H9 (cell line): ENCODE data around the gene MTA1. TPM values are rescaled to one million over a fixed set of nuclear protein-coding genes. Genes with fewer than 3 reads are reported as not detected.

Experiments used
- DNase-seq: peaks from one replicate; pipeline ENCODE4 v3.0.0-alpha.2; 2017
- H2AFZ ChIP-seq: one replicate; pipeline ENCODE4 v1.6.1; 2013; ENCODE audit warnings: mild to moderate bottlenecking, low read length, control low read depth, moderate library complexity
- H2AK5ac ChIP-seq: 2 replicates; pipeline ENCODE4 v1.6.1; 2013; ENCODE audit warnings: low read length, control low read depth, mixed read lengths; ENCODE audit not compliant: insufficient read length
- H2BK120ac ChIP-seq: one replicate; pipeline ENCODE4 v1.6.1; 2013; ENCODE audit warnings: low read depth, mild to moderate bottlenecking, low read length, control low read depth, inconsistent platforms; ENCODE audit not compliant: poor library complexity, severe bottlenecking
- H2BK12ac ChIP-seq: 2 replicates; pipeline ENCODE4 v1.6.1; 2013; ENCODE audit warnings: low read length, control low read depth, mixed read lengths, low read depth; ENCODE audit not compliant: insufficient read length
- H2BK15ac ChIP-seq: 2 replicates; pipeline ENCODE4 v1.6.1; 2013; ENCODE audit warnings: low read depth, low read length, control low read depth
- H2BK20ac ChIP-seq: one replicate; pipeline ENCODE4 v1.6.1; 2013; ENCODE audit warnings: low read depth, mild to moderate bottlenecking, low read length, control low read depth, inconsistent platforms; ENCODE audit not compliant: poor library complexity, severe bottlenecking
- H2BK5ac ChIP-seq: 2 replicates; pipeline ENCODE4 v1.6.1; 2013; ENCODE audit warnings: low read length, control low read depth, mixed read lengths; ENCODE audit not compliant: insufficient read length
- H3K14ac ChIP-seq: 2 replicates; pipeline ENCODE4 v1.6.1; 2013; ENCODE audit warnings: low read length, control low read depth; ENCODE audit not compliant: insufficient read depth
- H3K18ac ChIP-seq: 2 replicates; pipeline ENCODE4 v1.6.1; 2013; ENCODE audit warnings: low read depth, mild to moderate bottlenecking, mixed read lengths, low read length, control low read depth; ENCODE audit not compliant: insufficient read length
- H3K23ac ChIP-seq: 2 replicates; pipeline ENCODE4 v1.6.1; 2013; ENCODE audit warnings: low read length, control low read depth, mixed read lengths, low read depth; ENCODE audit not compliant: insufficient read length
- H3K23me2 ChIP-seq: 2 replicates; pipeline ENCODE4 v1.6.1; 2013; ENCODE audit warnings: low read depth, mild to moderate bottlenecking, mixed read lengths, low read length, control low read depth; ENCODE audit not compliant: insufficient read length, poor library complexity, severe bottlenecking
- H3K27ac ChIP-seq: 2 replicates; pipeline ENCODE4 v1.5.1; 2013; ENCODE audit warnings: low read length, control low read depth, mixed read lengths, low read depth; ENCODE audit not compliant: insufficient read length
- H3K27me3 ChIP-seq: 2 replicates; pipeline ENCODE4 v1.6.1; 2013; ENCODE audit warnings: low read length, control low read depth, inconsistent platforms; ENCODE audit not compliant: insufficient read depth
- H3K4ac ChIP-seq: 2 replicates; pipeline ENCODE4 v1.6.1; 2013; ENCODE audit warnings: low read depth, mild to moderate bottlenecking, control low read depth, inconsistent platforms, low read length, moderate library complexity
- H3K4me1 ChIP-seq: 2 replicates; pipeline ENCODE4 v1.6.1; 2013; ENCODE audit warnings: low read length, control low read depth, inconsistent platforms; ENCODE audit not compliant: insufficient read depth
- H3K4me2 ChIP-seq: 2 replicates; pipeline ENCODE4 v1.6.1; 2013; ENCODE audit warnings: low read length, control low read depth, mixed read lengths; ENCODE audit not compliant: insufficient read length, insufficient read depth
- H3K56ac ChIP-seq: 2 replicates; pipeline ENCODE4 v1.6.1; 2013; ENCODE audit warnings: low read depth, mild to moderate bottlenecking, mixed read lengths, low read length, control low read depth; ENCODE audit not compliant: insufficient read length
- H3K79me1 ChIP-seq: 2 replicates; pipeline ENCODE4 v1.6.1; 2013; ENCODE audit warnings: low read depth, mild to moderate bottlenecking, moderate library complexity, low read length, control low read depth, inconsistent platforms; ENCODE audit not compliant: insufficient read depth, poor library complexity, severe bottlenecking
- H3K79me2 ChIP-seq: 2 replicates; pipeline ENCODE4 v1.6.1; 2013; ENCODE audit warnings: low read length, control low read depth, inconsistent platforms; ENCODE audit not compliant: insufficient read depth
- H3K9ac ChIP-seq: 2 replicates; pipeline ENCODE4 v1.6.1; 2013; ENCODE audit warnings: low read length, control low read depth, mixed read lengths; ENCODE audit not compliant: insufficient read length; ENCODE audit errors: extremely low read depth
- H3K9me3 ChIP-seq: one replicate; pipeline ENCODE4 v1.6.1; 2013; ENCODE audit warnings: low read depth, low read length, inconsistent platforms; ENCODE audit not compliant: control insufficient read depth
- H3T11ph ChIP-seq: one replicate; pipeline ENCODE4 v1.6.1; 2013; ENCODE audit warnings: mild to moderate bottlenecking, low read length, control low read depth, inconsistent platforms
- H4K20me1 ChIP-seq: one replicate; pipeline ENCODE4 v1.6.1; 2013; ENCODE audit not compliant: control insufficient read depth, insufficient read length, insufficient read depth
- H4K5ac ChIP-seq: 2 replicates; pipeline ENCODE4 v1.6.1; 2013; ENCODE audit warnings: low read depth, mild to moderate bottlenecking, mixed read lengths, low read length, control low read depth; ENCODE audit not compliant: insufficient read length
- H4K8ac ChIP-seq: replicated peaks from 2 replicates; pipeline ENCODE4 v1.6.1; 2013; ENCODE audit warnings: low read length, control low read depth, mixed read lengths, low read depth; ENCODE audit not compliant: insufficient read length
- H4K91ac ChIP-seq: 2 replicates; pipeline ENCODE4 v1.6.1; 2013; ENCODE audit warnings: low read depth, mild to moderate bottlenecking, moderate library complexity, mixed read lengths, low read length, control low read depth; ENCODE audit not compliant: insufficient read length
- H3K27ac Mint-ChIP-seq, 3 experiments: 2 replicates in 2 of 3; 3 replicates in 1 of 3; pipeline ENCODE4 v1.8.0; 2020 to 2021; ENCODE audit warnings: mixed read lengths in 3 of 3, mild to moderate bottlenecking in 1 of 3, moderate library complexity in 1 of 3
- H3K27me3 Mint-ChIP-seq: 2 replicates; pipeline ENCODE4 v1.8.0; 2021; ENCODE audit warnings: low read depth, mild to moderate bottlenecking, moderate library complexity, mixed read lengths
- H3K36me3 Mint-ChIP-seq, 3 experiments: 2 replicates in 2 of 3; 3 replicates in 1 of 3; pipeline ENCODE4 v1.8.0; 2020 to 2021; ENCODE audit warnings: low read depth in 3 of 3, mixed read lengths in 3 of 3; ENCODE audit not compliant: insufficient read depth in 1 of 3
- H3K4me1 Mint-ChIP-seq, 2 experiments: 2 replicates each; pipeline ENCODE4 v1.8.0; 2020; ENCODE audit warnings: mixed read lengths in 2 of 2
- H3K4me3 Mint-ChIP-seq, 2 experiments: 2 replicates in 1 of 2; 3 replicates in 1 of 2; pipeline ENCODE4 v1.8.0; 2020 to 2021; ENCODE audit warnings: mild to moderate bottlenecking in 2 of 2, mixed read lengths in 2 of 2, moderate library complexity in 1 of 2
- H3K9me3 Mint-ChIP-seq, 2 experiments: 2 replicates in 1 of 2; 3 replicates in 1 of 2; pipeline ENCODE4 v1.8.0; 2020; ENCODE audit warnings: mild to moderate bottlenecking in 2 of 2, mixed read lengths in 2 of 2, moderate library complexity in 1 of 2
- WGBS: extraction: QIAGEN DNeasy Blood & Tissue Kit; methylation state at CpG from one replicate; pipeline ENCODE4 v1.1.7; 2013; ENCODE audit warnings: missing lambda C conversion rate, low lambda C conversion rate, mixed read lengths; ENCODE audit not compliant: insufficient read length; ENCODE audit errors: extremely low coverage; 5-methylcytosine and 5-hydroxymethylcytosine counted together
- total RNA-seq: library from RNA; stranded (reverse); gene quantifications from 2 replicates; pipeline ENCODE4 v1.2.1, GENCODE V29; 2021
- TF ChIP-seq, protein P1 (sequence below): fragments of 200-600 bp; sonication (generic); conservative IDR thresholded peaks from 3 replicates; pipeline ENCODE4 v1.8.0; 2021; ENCODE audit warnings: antibody characterized with exemption, mild to moderate bottlenecking

The MTA1 gene
- total RNA-seq, 1 experiment from 2014 or later, result 230 TPM

DNA sequence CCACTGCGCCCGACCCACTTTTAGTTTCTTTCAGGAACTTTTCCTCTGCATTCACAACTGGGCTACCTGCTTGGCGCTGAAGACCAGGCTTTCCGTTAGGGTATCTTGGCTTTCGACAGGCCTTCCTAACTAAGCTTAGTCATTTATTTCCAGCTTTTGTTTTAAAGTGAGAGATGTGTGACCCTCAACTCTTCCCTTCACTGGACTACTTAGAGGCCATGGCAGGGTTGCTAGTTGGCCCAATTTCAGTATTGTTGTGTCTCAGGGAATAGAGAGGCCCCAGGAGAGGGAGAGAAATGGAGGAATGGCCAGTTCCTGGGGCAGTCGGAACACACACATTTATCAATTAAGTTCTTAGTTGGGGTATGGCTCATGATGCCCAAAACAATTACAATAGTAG, 10.4 kb downstream of the MTA1 start:
- H3K36me3 Mint-ChIP-seq, result peaks cover 36 to 56% (median 44%) of the 10 kb centered on the region in 3 experiments

More for the DNA sequence above, 10.4 kb downstream of the MTA1 start:
- H4K20me1 ChIP-seq, result no peaks in the 10 kb centered on the region
- no peaks in the 10 kb centered on the region for H3K9me3 ChIP-seq
- no peak overlapping the region for H2BK20ac ChIP-seq
- H3K56ac ChIP-seq, result no peak overlapping the region
- no peaks in the 10 kb centered on the region; the same call in 1 of the 2 replicates for H3K27me3 Mint-ChIP-seq
- WGBS, result no CpG with 5 or more reads among the region's 6 CpGs
- H3K9me3 Mint-ChIP-seq, result peaks cover 0 to 3% of the 10 kb centered on the region in 2 experiments; a peak in 1 of 5 replicates
- H3K23me2 ChIP-seq, result no peaks in the 10 kb centered on the region
- no peak overlapping the region for H4K5ac ChIP-seq
- no peak overlapping the region for H2AFZ ChIP-seq
- peaks cover 18% of the 10 kb centered on the region for H3K79me1 ChIP-seq
- TF ChIP-seq, protein P1, sequence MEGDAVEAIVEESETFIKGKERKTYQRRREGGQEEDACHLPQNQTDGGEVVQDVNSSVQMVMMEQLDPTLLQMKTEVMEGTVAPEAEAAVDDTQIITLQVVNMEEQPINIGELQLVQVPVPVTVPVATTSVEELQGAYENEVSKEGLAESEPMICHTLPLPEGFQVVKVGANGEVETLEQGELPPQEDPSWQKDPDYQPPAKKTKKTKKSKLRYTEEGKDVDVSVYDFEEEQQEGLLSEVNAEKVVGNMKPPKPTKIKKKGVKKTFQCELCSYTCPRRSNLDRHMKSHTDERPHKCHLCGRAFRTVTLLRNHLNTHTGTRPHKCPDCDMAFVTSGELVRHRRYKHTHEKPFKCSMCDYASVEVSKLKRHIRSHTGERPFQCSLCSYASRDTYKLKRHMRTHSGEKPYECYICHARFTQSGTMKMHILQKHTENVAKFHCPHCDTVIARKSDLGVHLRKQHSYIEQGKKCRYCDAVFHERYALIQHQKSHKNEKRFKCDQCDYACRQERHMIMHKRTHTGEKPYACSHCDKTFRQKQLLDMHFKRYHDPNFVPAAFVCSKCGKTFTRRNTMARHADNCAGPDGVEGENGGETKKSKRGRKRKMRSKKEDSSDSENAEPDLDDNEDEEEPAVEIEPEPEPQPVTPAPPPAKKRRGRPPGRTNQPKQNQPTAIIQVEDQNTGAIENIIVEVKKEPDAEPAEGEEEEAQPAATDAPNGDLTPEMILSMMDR, result no peak
- H3K9ac ChIP-seq, result no peak overlapping the region
- H2BK120ac ChIP-seq, result no peak overlapping the region
- no peak overlapping the region for H3K18ac ChIP-seq
- no peak overlapping the region for H4K91ac ChIP-seq
- H3K23ac ChIP-seq, result no peak overlapping the region
- no peak overlapping the region for H2BK15ac ChIP-seq
- no peak overlapping the region for H2AK5ac ChIP-seq
- peak overlapping the region in 2 of 3 experiments; percentile 58 to 70; a peak in 2 of 7 replicates for H3K27ac Mint-ChIP-seq
- no peak overlapping the region for H3K14ac ChIP-seq
- H3T11ph ChIP-seq, result no peak overlapping the region
- H2BK5ac ChIP-seq, result no peak overlapping the region
- H3K27me3 ChIP-seq, result no peaks in the 10 kb centered on the region
- H3K27ac ChIP-seq, result no peak overlapping the region
- H3K4me3 Mint-ChIP-seq, result no peak overlapping the region
- H3K4me1 ChIP-seq, result no peaks in the 10 kb centered on the region
- peaks cover 11 to 12% of the 10 kb centered on the region in 2 experiments for H3K4me1 Mint-ChIP-seq
- H2BK12ac ChIP-seq, result no peak overlapping the region
- H3K4ac ChIP-seq, result no peak overlapping the region
- no peak overlapping the region for H4K8ac ChIP-seq
- DNase-seq, result no peak
- H3K4me2 ChIP-seq, result no peak overlapping the region
- H3K79me2 ChIP-seq, result peaks cover 37% of the 10 kb centered on the region; the same call in 1 of the 2 replicates
